ENCODE results near the gene CHI3L2.

DNA sequence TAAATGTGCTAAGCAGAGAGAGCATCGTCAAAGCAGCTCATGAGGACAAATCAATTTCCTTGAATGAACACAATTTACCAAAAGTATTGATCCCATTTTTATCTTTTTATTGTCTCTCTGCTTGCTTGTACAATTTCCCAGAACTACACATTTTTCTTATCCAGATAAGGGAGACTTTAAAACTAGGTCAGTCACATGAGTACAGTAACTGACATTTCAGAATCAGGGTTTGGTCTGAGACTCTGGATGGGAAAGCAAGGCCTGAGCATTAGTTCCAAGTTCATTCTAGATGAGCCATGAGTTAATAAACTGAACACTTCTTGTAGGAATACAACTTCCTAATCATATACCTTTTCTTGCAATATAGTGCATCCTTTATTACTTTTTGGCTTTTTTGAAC is 15.6 kb upstream of the CHI3L2 start:
- TF ChIP-seq EZH2phosphoT487 (IDR thresholded peaks at IDR 0.05; ENCODE audit: low read length) = no peak
- no peak for TF ChIP-seq CTCF (IDR thresholded peaks at IDR 0.05; ENCODE audit: low read length)
